HG02840 (cell line): ENCODE measurements around the gene NEK10.

Source experiments
- ATAC-seq: cut with Tn5 transposase; IDR thresholded peaks from one replicate; pipeline ENCODE4 v1.9.1; 2021; ENCODE audit warnings: mild to moderate bottlenecking, moderate library complexity, moderate number of reproducible peaks; ENCODE audit not compliant: unreplicated experiment, low FRiP score

Gene NEK10

DNA sequence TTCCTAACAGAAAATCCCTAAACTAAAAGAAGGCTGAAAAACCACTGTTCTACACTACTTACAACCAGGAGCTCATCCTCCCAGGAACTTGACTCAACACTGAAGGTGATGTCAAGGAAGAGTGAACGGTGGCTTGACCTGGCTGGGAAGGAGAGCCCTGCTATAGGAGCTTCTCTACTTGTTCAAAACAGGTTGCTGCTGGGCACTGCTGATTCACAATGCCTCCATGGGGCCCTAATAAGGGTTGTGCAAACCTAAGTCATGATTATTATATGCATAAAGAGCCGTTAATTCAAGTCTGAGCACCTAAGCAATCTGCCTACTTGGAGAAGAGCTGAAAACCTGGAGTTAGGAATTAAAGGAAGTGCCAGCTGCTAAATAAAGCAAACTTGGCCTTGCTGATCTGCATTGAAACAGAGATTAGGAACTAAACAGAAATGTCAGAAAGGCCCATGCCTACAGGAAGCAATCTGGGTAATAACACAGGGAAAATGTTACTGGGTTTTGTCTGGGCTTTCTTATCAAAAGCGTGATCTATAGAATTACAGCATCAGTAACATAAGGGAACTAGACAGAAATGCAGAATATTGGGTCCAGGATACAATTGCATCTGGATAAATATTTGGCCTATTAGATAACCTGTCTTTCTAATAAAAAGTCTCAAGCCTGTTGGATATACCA, 243.2 kb downstream of the NEK10 start:
- ATAC-seq, result no peak

DNA sequence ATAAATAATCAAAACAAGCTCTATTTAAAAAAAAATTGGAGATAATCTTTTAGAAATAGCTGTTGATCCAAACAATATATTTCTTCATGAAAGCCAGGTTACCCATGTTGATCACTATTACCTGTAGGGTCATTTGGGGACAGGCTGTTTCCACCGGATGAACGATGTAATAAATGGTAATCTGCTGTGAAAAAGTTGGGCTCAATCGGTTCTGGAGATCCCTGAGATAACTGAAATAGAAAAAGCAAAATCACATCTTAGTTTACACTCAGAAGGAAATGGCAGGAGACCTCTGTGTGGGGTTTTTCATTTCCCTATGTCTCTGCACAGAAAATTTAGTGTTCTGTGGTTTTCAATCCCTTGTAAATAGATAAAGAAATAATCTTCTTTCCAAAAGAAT, 249.5 kb downstream of the NEK10 start:
- no peak for ATAC-seq

- no peak for ATAC-seq
These were observed 253.8 kb downstream of the NEK10 start for GRCh38 chr3:27115352-27115751.

- no peak for ATAC-seq
These were observed 254.5 kb downstream of the NEK10 start for GRCh38 chr3:27114684-27115083.

DNA sequence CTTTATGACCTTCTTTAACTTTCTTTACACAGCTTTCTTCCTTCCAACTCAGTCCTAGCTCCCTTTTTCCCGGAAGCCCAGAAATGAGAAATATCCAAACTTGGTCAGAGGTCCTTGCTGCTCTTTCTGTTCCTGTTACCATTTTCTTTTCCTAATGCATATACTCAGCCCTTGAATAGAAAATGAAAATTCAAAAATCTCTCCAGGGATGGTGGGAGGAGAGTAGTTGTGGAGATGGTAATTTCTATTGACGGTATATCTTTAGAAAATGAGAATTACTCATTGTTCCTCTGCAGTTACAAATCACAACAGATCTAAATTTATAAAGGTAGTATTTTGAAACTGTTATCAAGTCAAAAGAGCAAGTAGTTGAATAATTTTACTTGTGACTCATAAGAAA, 255.1 kb downstream of the NEK10 start:
- no peak for ATAC-seq

DNA sequence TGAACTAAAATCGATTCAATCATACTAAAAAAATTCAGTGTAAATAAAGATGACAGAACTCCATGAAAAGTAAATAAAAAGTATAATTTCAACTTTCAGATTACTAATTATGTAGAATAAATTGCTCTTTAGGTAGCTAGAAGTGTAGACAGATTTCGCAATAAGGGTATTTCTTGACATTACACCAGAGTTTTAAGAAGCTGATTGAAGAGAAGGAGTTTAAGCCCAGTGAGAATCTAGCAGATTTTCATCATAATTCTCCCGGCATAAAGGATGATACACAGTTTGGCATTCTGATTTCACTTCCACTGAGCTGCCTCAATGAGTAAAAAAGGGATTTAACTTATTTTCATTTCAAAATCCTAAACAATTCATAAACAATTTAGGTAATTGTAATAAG, 259.2 kb downstream of the NEK10 start:
- ATAC-seq, result no peak

GRCh38 chr3:27108322-27108721, 260.9 kb downstream of the NEK10 start:
- no peak for ATAC-seq

GRCh38 chr3:27105904-27106303, 263.3 kb downstream of the NEK10 start:
- ATAC-seq, result no peak

GRCh38 chr3:27097182-27097581, 272.0 kb downstream of the NEK10 start:
- no peak for ATAC-seq

DNA sequence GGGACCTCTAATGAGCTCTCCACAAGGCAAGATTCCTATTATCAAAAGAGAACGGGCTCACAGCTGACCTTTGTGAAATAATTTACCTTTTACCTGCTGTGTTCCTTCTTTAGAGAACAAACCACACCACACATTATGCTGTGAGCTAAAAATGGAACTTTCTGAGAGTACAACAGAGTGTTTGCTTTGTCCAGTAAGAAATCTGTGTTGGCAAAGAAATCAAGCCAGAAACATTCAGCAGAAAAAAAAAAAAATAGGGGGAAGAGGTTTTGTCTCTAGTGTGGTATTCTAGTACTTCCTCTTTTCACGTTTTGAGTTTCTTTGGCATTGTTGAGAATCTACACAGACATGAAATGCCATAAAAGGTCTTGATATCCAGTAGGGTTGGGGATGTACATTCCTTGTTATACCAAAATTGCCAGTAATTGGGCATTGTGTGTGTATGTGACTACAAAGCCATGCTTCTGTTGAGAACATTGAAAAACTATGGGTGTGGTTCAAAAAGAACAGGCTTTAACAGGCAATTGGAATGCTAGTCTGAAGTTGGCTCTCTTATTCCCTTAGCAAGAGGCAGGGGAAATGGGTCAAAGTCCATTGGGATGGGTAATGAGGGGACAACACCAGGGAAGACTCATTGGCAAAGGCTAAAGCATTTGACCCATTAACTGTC, 273.5 kb downstream of the NEK10 start:
- no peak for ATAC-seq

DNA sequence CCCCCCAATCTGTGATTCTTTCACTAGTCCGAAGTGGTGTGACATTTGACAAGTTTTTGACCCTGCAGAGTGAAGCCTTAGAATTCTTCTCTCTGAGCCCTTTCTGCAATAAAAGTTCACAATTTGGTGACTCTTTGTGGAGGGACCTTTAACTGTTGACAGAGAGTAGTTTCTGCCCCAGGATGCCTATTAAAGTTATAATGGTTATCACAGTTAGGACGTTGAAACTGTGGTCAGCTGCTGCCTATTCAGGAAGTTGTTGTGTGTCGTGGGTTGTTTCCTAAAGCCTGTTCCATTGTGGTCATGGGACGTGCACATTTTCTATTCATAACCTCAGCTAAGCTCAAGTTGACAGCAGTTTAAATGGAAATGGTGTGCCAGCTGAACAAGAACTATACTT, 274.5 kb downstream of the NEK10 start:
- ATAC-seq, result no peak

GRCh38 chr3:27093771-27094170, 275.4 kb downstream of the NEK10 start:
- ATAC-seq, result no peak

DNA sequence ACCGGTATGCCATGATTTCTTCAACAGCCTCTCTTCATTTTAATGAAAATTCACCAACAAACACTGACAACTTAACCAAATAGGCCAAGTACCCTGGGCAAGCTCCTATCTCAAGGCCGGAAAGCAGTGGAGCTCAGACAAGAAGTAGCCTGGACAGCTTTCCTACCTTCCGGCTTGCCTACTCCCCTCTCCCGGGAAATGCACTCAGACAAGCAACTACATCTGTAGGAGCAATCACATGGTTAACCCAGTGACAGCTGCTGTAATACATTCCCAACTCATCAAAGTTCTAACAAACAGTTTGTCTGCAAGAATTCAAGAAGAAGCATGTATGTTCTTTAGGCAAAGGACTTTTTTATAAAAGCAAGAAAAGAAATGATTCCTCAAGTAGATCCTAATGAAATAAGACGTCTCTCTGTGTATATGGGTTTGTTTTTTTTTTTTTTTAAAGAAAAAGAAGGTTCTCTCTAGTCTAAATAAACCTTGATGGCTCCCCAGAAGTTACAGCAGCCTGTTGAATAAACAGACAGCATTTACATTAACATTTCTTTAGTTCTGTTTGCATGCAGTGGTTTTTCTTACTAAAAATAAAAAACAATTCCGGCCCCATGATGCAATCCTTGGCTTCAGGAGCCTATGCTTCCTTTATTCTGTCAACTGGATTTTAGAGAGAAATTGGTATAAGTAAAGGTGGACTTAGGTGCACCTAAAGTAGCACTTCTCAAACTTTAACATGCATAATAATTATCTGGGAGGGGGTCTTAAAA, 278.7 kb downstream of the NEK10 start:
- no peak for ATAC-seq

- ATAC-seq, result no peak
These were observed 279.5 kb downstream of the NEK10 start for GRCh38 chr3:27089645-27090044.

DNA sequence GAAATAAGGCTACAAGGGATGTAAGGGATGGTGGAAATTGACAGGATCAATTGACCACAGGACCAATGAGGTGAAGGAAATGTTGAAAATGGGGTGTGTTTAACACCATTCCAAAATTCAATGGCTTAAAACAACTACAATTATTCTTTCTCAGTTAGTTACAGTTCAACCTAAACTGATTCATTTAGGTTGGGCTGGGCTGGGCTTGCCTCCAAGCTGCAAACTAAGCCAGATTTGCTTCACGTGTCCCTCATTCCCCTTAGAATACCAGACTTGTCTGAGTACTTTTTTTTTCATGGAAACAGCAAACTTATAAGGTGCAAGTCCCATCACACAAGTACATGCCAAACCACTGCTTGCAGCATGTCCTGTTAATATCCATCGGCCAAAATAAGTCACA, 280.1 kb downstream of the NEK10 start:
- no peak for ATAC-seq

GRCh38 chr3:27085829-27086730, 283.1 kb downstream of the NEK10 start:
- ATAC-seq, result no peak

- ATAC-seq, result no peak
These were observed 287.1 kb downstream of the NEK10 start for GRCh38 chr3:27081992-27082607.

DNA sequence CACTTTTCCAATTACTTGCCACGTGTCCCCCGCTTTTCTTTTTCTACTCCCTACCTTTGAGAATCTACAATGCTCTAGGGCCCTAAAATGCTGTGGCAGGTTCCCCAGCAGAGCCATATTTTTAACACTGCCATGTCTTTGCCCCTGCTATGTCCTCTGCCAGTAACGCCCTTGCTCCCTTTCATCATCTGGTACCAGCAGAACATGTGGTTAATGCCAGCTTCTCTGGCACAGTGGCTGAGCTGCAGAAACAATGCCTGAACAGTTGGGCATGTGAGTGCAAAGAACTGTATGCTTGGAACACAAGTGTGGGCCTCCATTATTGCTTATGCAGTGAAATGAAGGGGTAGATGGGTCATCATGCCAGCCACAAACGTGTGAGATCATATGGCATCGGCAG, 287.6 kb downstream of the NEK10 start:
- ATAC-seq, result no peak

GRCh38 chr3:27080258-27080525, 289.0 kb downstream of the NEK10 start:
- no peak for ATAC-seq

DNA sequence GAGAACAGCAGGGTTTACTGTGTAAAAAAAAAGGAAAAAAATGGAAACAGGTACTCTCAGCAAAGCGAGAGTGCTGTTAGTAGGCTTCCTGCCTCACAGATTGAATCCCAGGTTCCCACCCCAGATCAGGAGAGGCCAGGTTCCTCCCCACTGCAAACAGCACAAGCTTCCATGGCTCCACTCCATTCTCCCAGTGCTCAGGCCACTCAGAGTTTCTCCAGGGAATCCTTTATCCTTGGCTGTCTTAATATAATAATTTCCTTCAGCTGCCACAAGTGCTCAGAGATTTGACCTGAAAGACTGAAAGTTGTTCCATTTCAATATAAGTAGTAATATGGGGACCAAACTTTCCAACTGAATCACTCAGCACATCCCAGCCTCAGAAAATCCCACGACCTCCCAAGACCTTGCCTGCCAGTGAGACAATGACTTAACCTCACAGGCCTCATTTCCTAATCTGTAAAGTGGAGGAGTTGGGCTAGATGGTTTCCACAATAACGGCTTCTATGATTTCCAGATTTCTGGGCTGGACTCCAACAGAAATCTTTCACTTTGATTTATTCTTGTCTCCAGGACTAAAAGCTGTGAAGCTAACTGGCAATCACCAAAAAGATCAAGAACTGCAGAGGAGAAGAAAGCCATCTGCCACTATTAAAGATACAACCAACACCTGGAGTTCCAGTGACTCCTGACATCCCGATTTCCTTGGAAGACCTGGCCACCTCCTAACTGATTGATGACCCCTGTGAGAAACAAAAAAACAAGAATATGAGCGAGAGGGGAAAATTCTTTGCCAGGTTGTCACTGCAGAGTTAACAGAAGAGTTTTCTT, 289.5 kb downstream of the NEK10 start:
- no peak for ATAC-seq
